Esophagus (tissue), 2 donors: ENCODE measurements around the gene AP5Z1. TPM values are rescaled to one million over a fixed set of nuclear protein-coding genes. Genes with fewer than 3 reads are reported as not detected.

Experiments used
- H3K27ac ChIP-seq, 2 donors: one replicate each; pipeline ENCODE4 v1.5.1; 2013; ENCODE audit warnings: low read depth in 2 of 2, mild to moderate bottlenecking in 2 of 2, inconsistent platforms in 1 of 2, low read length in 1 of 2, moderate library complexity in 1 of 2
- H3K27me3 ChIP-seq, 2 donors: one replicate each; pipeline ENCODE4 v1.6.1; 2013; ENCODE audit warnings: low read length in 2 of 2, control low read depth in 1 of 2, mild to moderate bottlenecking in 1 of 2; ENCODE audit not compliant: insufficient read depth in 2 of 2, control insufficient read depth in 1 of 2
- H3K36me3 ChIP-seq, 2 donors: one replicate each; pipeline ENCODE4 v1.6.1; 2013; ENCODE audit warnings: low read length in 1 of 2; ENCODE audit not compliant: control insufficient read depth in 2 of 2, insufficient read depth in 2 of 2
- H3K4me1 ChIP-seq, 2 donors: one replicate each; pipeline ENCODE4 v1.6.1; 2013; ENCODE audit warnings: low read length in 1 of 2; ENCODE audit not compliant: control insufficient read depth in 2 of 2, insufficient read depth in 2 of 2
- H3K4me3 ChIP-seq, 2 donors: one replicate each; pipeline ENCODE4 v1.5.1; 2013; ENCODE audit warnings: low read length in 2 of 2, mild to moderate bottlenecking in 2 of 2, low read depth in 1 of 2, moderate library complexity in 1 of 2
- H3K9me3 ChIP-seq, 2 donors: one replicate each; pipeline ENCODE4 v1.6.1; 2013; ENCODE audit warnings: mild to moderate bottlenecking in 2 of 2, low read depth in 1 of 2, low read length in 1 of 2, moderate library complexity in 1 of 2; ENCODE audit not compliant: control insufficient read depth in 2 of 2, insufficient read depth in 1 of 2
- WGBS, 2 donors: extraction: QIAGEN DNeasy Blood & Tissue Kit; methylation state at CpG; one replicate each; pipeline ENCODE4 v1.1.7; 2013; 5-methylcytosine and 5-hydroxymethylcytosine counted together
- polyA plus RNA-seq, 2 donors: library from polyadenylated mRNA; stranded (reverse); fragments of 200-250 nt; gene quantifications; one replicate each; pipeline ENCODE4 v1.2.3, GENCODE V29; 2013
- donor health status: healthy with polysubstance abuse.
- donor health status: Bipolar disorder and iron deficiency.

Gene AP5Z1
- polyA plus RNA-seq, 2 donors: 22.1 to 34.5 TPM

DNA sequence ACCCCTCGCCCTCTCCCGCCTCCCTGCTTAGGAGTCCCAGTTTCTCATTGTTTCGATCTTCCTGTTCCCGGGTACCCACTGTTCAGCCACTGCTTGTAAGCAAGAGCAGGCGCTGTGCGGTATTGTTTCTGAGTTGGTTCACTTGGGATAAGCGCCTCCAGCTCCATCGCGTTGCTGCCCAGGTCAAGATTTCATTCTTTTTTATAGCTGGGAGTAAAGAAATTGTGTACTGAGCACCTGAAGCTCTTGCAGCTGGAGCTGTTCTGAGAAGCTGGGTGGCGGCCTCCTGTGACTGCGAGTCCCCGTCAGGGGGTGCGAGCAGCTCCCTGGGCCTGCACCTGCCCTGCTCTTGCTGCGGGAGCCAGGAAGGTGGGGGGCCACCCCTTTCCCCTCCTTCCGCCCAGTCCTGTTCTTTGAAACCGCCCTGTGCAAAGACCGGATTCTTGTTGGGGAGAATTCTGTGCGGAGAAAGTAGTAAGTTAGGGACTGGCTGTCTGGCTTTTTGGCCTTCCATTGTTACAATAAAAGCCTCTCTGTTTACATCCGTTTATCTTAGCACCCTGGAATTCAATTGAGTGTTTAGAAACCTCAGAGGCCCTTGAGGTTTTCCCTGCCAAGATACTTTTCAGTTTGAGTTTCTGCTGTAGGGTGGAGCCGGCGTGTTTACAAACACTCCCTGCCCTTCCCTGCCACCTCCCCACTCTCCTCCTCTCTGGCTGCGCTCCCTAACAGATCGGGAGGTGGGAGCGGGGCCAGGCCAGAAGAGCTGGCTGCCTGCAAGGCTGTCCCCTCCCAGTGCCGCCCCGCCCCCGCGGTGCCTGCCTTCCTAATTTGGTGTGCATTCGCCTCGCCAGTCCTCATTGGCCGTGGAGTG is 30.8 kb upstream of the AP5Z1 start:
- Histone ChIP-seq H3K9me3 (no peaks in the 10 kb centered on the region), H3K36me3 (peaks cover 6 to 19% of the 10 kb centered on the region in 2 donors), H3K4me3 (peak overlapping the region; percentile 7 to 34), H3K27ac (peak overlapping the region; percentile 97 to 98), H3K27me3 (no peaks in the 10 kb centered on the region), H3K4me1 (peaks cover 0 to 7% of the 10 kb centered on the region in 2 donors)
- WGBS, 2 donors: 13 to 14% methylated on average over 31 of the region's 31 CpGs

DNA sequence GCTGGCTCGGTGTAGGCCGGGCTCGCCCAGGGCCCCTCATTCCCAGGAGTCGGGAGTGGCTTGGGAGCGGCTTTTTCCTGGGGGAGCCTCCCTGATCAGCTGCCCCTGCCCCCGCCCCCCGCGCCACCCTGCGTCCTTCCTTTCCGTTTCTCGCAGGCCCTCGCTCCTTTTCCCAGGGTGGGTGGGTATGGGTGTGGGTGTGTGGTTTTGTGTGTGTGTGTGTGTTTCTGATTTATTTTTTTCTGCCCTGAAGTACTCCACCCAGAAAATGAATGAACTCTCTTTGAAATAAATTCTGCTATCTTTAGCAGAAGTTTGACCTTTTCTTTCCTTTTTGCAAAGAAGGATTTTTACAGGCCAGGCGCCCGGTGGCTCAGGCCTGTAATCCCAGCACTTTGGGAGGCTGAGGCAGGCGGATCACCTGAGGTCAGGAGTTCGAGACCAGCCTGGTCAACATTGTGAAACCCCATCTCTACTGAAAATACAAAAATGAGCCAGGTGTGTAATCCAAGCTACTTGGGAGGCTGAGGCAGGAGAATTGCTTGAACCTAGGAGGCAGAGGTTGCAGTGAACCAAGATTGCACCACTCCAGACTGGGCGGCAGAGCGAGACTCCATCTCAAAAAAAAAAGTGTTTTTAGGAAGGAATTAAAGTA is 30.0 kb upstream of the AP5Z1 start:
- H3K27me3 ChIP-seq: no peaks in the 10 kb centered on the region
- H3K4me3 ChIP-seq: peak overlapping the region; percentile 7 to 34
- WGBS, 2 donors: 8 to 9% methylated on average over 18 of the region's 18 CpGs
- H3K27ac ChIP-seq: peak overlapping the region; percentile 97 to 98
- no peaks in the 10 kb centered on the region for H3K9me3 ChIP-seq
- H3K36me3 ChIP-seq: peaks cover 6 to 21% of the 10 kb centered on the region in 2 donors
- peaks cover 0 to 7% of the 10 kb centered on the region in 2 donors for H3K4me1 ChIP-seq

DNA sequence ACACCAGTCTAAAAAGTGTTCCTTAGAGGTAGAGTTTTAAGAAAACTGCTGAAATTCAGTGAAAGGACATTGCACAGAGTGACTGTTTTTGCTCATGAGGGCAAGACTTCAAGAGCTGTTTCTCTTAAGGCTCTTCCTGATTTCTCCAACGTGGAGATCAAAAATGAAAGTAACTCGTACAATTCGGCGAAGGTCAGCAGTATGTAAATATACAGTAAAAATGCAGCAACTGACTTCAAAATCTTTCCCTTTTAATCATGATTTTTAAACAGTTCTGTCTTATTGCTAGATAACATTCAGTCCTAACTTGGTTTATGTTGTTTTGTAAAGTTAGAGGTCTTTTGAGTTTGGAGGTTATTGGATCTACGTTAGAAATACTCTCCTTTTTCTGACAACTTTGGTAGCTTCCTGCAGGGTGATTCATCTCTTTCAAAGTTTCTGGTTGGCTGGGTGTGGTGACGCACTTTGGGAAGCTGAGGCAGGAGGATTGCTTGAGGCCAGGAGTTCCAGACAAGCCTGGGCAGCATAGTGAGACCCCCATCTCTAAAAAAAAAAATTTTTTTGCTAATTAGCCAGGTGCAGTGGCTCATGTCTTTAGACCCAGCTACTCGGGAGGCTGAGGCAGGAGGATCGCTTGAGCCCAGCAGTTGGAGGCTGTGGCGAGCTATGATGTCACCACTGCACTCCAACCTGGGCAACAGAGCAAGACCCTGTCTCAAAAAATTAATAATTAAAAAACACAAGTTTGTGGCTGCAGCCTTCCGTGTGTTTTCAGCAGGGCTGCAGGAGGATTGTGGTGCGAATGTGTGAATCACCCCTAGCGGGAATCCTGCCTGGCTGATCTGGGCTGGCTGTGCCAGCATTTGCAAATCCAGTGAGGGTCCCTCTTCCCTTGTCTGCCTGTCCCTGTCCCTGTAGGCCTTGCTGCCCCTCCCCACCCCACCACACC is 29.2 kb upstream of the AP5Z1 start:
- Histone ChIP-seq H3K9me3 (no peaks in the 10 kb centered on the region), H3K36me3 (peaks cover 6 to 17% of the 10 kb centered on the region in 2 donors), H3K4me1 (peaks cover 0 to 7% of the 10 kb centered on the region in 2 donors), H3K4me3 (peak overlapping the region in 1 of 2 donors; percentile 34), H3K27me3 (no peaks in the 10 kb centered on the region), H3K27ac (peak overlapping the region; percentile 97 to 98)
- 45% methylated on average over 12 of the region's 12 CpGs for WGBS, 2 donors

DNA sequence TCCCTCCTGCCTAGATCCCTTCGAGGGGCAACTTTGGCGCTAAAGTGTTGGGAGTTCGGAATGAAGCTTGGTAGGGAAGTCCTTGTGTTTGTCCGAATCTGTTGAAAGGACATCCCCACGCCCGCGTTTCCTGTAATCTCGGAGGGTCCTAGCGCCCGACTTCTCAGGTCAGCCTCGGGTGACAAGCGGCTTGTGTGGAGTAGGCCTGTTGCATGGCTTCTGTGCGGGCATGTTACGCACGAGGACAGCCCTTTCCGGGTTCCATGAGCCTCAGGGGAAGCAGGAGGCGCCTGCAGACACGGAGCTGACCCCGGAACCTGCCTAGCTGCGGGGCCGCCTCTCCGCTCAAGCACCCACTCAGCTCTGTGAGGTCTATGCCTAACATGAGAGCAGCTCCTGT is 28.4 kb upstream of the AP5Z1 start:
- Histone ChIP-seq H3K9me3 (no peaks in the 10 kb centered on the region), H3K4me3 (no peak overlapping the region), H3K27ac (peak overlapping the region; percentile 86 to 97), H3K4me1 (peaks cover 0 to 7% of the 10 kb centered on the region in 2 donors), H3K27me3 (no peaks in the 10 kb centered on the region), H3K36me3 (peaks cover 4 to 15% of the 10 kb centered on the region in 2 donors)
- WGBS, 2 donors: 87 to 88% methylated on average over 22 of the region's 22 CpGs

DNA sequence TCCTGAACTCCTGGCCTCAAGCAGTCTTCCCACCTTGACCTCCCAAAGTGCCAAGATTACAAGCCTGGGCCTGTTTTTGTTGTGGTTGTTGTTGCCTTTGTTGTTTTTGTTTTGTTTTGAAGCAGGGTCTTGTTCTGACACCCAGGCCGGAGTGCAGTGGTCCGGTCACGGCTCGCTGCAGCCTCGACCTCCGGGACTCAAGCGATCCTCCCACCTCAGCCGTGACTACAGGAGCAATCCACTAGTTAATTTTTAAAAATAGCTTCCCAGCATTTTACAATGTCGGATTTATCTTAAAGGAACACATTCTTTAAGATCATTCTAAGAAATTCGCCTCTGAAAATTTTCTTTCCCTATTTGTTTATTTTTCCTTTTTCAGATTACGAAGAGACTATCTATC is 27.7 kb upstream of the AP5Z1 start:
- Histone ChIP-seq H3K27me3 (no peaks in the 10 kb centered on the region), H3K36me3 (peaks cover 0 to 7% of the 10 kb centered on the region in 2 donors), H3K4me3 (no peak overlapping the region), H3K9me3 (no peaks in the 10 kb centered on the region), H3K4me1 (peaks cover 0 to 7% of the 10 kb centered on the region in 2 donors), H3K27ac (peak overlapping the region in 1 of 2 donors; percentile 26)
- WGBS, 2 donors: 87 to 88% methylated on average over 11 of the region's 11 CpGs

DNA sequence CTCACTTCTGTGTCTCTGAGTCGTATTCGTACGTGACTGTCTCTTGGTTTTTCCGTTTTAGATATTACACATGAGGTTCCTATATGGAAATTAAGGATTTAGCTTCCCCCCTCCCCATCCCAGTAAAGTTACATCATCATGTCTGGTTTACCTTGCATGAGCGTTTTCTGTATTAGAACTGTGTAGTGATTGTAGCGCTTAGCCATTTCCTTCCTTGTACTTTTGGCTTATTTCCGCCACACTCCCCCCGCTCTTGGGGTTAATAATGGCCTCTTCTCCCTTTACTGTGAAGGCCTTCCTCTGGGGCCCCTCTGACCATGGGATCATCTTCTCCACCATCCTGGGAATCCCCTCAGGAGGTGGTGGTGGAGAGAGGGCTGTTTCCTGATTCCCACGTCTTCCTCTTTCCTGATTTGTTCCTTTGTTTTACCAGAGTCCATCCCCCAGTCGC is 27.2 kb upstream of the AP5Z1 start:
- no peaks in the 10 kb centered on the region for H3K9me3 ChIP-seq
- H3K4me3 ChIP-seq: no peak overlapping the region
- WGBS, 2 donors: 71 to 75% methylated on average over 10 of the region's 10 CpGs
- no peaks in the 10 kb centered on the region for H3K27me3 ChIP-seq
- H3K27ac ChIP-seq: peak overlapping the region in 1 of 2 donors; percentile 63
- peaks cover 0 to 4% of the 10 kb centered on the region in 2 donors for H3K36me3 ChIP-seq
- H3K4me1 ChIP-seq: peaks cover 0 to 7% of the 10 kb centered on the region in 2 donors

DNA sequence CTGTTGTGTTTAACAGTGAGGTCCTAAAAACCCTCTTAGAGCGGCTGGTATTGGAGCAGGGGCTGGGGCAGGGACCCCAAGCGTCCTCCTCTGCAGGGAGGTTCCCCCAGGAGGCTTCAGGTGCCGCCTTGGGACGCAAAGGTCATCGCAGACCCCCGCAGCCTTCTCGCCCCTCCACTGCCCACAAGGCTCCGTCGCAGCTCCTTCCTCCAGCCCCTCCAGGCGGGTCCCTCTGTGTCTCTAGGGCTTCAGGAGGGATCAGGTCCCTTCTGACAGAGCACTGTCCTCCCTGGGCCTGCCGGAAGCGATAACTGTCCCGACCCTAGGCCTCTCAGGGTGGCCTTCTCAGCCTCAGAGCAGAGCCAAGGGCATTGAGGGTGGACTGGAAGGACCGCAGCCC is 26.1 kb upstream of the AP5Z1 start:
- peaks cover 0 to 6% of the 10 kb centered on the region in 2 donors for H3K36me3 ChIP-seq

DNA sequence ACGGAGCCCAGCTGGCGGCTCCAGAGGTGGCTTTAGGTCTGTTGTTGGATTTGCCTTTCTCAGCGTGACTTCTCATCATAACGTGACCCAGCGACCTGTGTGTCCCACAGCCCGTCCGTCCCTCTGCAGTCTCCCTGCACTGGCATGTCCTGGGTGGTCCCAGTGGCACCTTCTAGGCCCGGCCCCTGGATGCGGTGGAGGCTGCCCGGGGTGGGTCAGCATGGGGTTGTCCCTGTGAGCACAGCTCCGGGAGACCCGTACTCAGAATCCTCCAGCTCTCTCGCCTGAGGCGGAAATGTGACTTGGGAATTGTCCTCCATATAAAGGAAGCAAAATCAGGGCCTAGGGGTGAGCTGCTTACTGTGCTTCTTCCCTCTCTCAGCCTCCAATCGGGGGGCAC is 25.6 kb upstream of the AP5Z1 start:
- Histone ChIP-seq H3K27me3 (no peaks in the 10 kb centered on the region), H3K4me3 (no peak overlapping the region), H3K4me1 (peaks cover 0 to 6% of the 10 kb centered on the region in 2 donors), H3K27ac (no peak overlapping the region), H3K9me3 (no peaks in the 10 kb centered on the region), H3K36me3 (peaks cover 0 to 10% of the 10 kb centered on the region in 2 donors)
- WGBS, 2 donors: 92 to 94% methylated on average over 15 of the region's 15 CpGs

More for the DNA sequence above, 26.1 kb upstream of the AP5Z1 start:
- peaks cover 0 to 8% of the 10 kb centered on the region in 2 donors for H3K4me1 ChIP-seq
- H3K27me3 ChIP-seq: no peaks in the 10 kb centered on the region
- no peak overlapping the region for H3K27ac ChIP-seq
- WGBS, 2 donors: 93 to 94% methylated on average over 14 of the region's 14 CpGs
- H3K9me3 ChIP-seq: no peaks in the 10 kb centered on the region
- H3K4me3 ChIP-seq: no peak overlapping the region
